ENCODE data around the gene ZNF780B.

- TF ChIP-seq TAF1 (IDR thresholded peaks at IDR 0.05; ENCODE audit: low read depth), result no peak
- no peak for TF ChIP-seq EP300 (IDR thresholded peaks at IDR 0.05; ENCODE audit: borderline replicate concordance)
- TF ChIP-seq RAD21 (IDR thresholded peaks at IDR 0.05; ENCODE audit: low read depth), result no peak
- no peak for TF ChIP-seq EGR1 (IDR thresholded peaks at IDR 0.05)
- TF ChIP-seq, protein P1, sequence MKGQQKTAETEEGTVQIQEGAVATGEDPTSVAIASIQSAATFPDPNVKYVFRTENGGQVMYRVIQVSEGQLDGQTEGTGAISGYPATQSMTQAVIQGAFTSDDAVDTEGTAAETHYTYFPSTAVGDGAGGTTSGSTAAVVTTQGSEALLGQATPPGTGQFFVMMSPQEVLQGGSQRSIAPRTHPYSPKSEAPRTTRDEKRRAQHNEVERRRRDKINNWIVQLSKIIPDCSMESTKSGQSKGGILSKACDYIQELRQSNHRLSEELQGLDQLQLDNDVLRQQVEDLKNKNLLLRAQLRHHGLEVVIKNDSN (IDR thresholded peaks at IDR 0.05), result no peak
- no peak for TF ChIP-seq MAX (IDR thresholded peaks at IDR 0.05)
- no peak for TF ChIP-seq REST (IDR thresholded peaks at IDR 0.05; ENCODE audit: low read depth)
- no peak for TF ChIP-seq CEBPB (IDR thresholded peaks at IDR 0.05)
- no peak for TF ChIP-seq YY1 (IDR thresholded peaks at IDR 0.05; ENCODE audit: low read depth)
- no peak for TF ChIP-seq NFIC (IDR thresholded peaks at IDR 0.05)
- no peak for TF ChIP-seq TEAD4 (IDR thresholded peaks at IDR 0.05)
Observed at GRCh38 chr19:39982883-39983282, 73.1 kb downstream of the ZNF780B start.
